GM19452 (cell line): ENCODE data around the gene LAMTOR4.
"Not testable (repeated sequence)": the region's sequence is repeated elsewhere in the genome, so short reads cannot be mapped to it uniquely, and the experiment has no call there.

ENCODE experiments used
- ATAC-seq: cut with Tn5 transposase; IDR thresholded peaks from one replicate; pipeline ENCODE4 v1.9.1; 2021; ENCODE audit not compliant: unreplicated experiment

LAMTOR4 gene

GRCh38 chr7:100170101-100170897, 21.6 kb downstream of the LAMTOR4 start:
- ATAC-seq, result no peak

- ATAC-seq, result no peak
Measured at GRCh38 chr7:100171087-100171681, 22.5 kb downstream of the LAMTOR4 start.

- ATAC-seq, result no peak
Measured at GRCh38 chr7:100171840-100172239, 23.1 kb downstream of the LAMTOR4 start.

GRCh38 chr7:100173806-100174495, 25.2 kb downstream of the LAMTOR4 start:
- ATAC-seq, result no peak

GRCh38 chr7:100174582-100174981, 25.9 kb downstream of the LAMTOR4 start:
- no peak for ATAC-seq

- ATAC-seq, result no peak
Measured at GRCh38 chr7:100175296-100175935, 26.7 kb downstream of the LAMTOR4 start.

GRCh38 chr7:100176096-100177044, 27.7 kb downstream of the LAMTOR4 start:
- no peak for ATAC-seq

- ATAC-seq, result peak; percentile 83
Measured at GRCh38 chr7:100177045-100178001, 28.6 kb downstream of the LAMTOR4 start, which contains the start of the genes GPC2 and STAG3. TSS of gene GPC2 (minus strand) at chr7:100177381. CDS start at chr7:100177199, 182 bp downstream. TSS of gene STAG3 (plus strand) at chr7:100177918. CDS start at chr7:100180557, 2,639 bp downstream.

GRCh38 chr7:100180084-100180483, 31.4 kb downstream of the LAMTOR4 start:
- not testable (repeated sequence) for ATAC-seq

GRCh38 chr7:100182616-100183015, 33.9 kb downstream of the LAMTOR4 start:
- ATAC-seq, result not testable (repeated sequence)

GRCh38 chr7:100183090-100183489, 34.4 kb downstream of the LAMTOR4 start:
- ATAC-seq, result not testable (repeated sequence)

GRCh38 chr7:100185726-100186125, 37.0 kb downstream of the LAMTOR4 start:
- ATAC-seq, result no peak

- ATAC-seq, result no peak
Measured at GRCh38 chr7:100189061-100189460, 40.3 kb downstream of the LAMTOR4 start.

- ATAC-seq, result no peak
Measured at GRCh38 chr7:100190048-100190711, 41.5 kb downstream of the LAMTOR4 start.

- ATAC-seq, result no peak
Measured at GRCh38 chr7:100191775-100192174, 43.1 kb downstream of the LAMTOR4 start.

- ATAC-seq, result not testable (repeated sequence)
Measured at GRCh38 chr7:100192281-100192862, 43.7 kb downstream of the LAMTOR4 start.

GRCh38 chr7:100192969-100193368, 44.3 kb downstream of the LAMTOR4 start:
- no peak for ATAC-seq

GRCh38 chr7:100195222-100195621, 46.5 kb downstream of the LAMTOR4 start:
- ATAC-seq, result no peak
